HG03442 (cell line): Measurements from ENCODE around the gene RAMP1.

Experiments used
- ATAC-seq: cut with Tn5 transposase; IDR thresholded peaks from one replicate; pipeline ENCODE4 v1.9.1; 2021; ENCODE audit warnings: mild to moderate bottlenecking, moderate library complexity; ENCODE audit not compliant: unreplicated experiment

Gene RAMP1

GRCh38 chr2:237913193-237913917, 53.9 kb downstream of the RAMP1 start:
- no peak for ATAC-seq

GRCh38 chr2:237915576-237915975, 56.2 kb downstream of the RAMP1 start:
- no peak for ATAC-seq

GRCh38 chr2:237916296-237916695, 56.9 kb downstream of the RAMP1 start:
- no peak for ATAC-seq

- ATAC-seq, result no peak
Observed at GRCh38 chr2:237917696-237918374, 58.4 kb downstream of the RAMP1 start.

- no peak for ATAC-seq
Observed at GRCh38 chr2:237919593-237919992, 60.2 kb downstream of the RAMP1 start.

GRCh38 chr2:237920673-237921072, 61.2 kb downstream of the RAMP1 start:
- no peak for ATAC-seq

- ATAC-seq, result no peak
Observed at GRCh38 chr2:237921967-237922492, 62.6 kb downstream of the RAMP1 start.

- no peak for ATAC-seq
Observed at GRCh38 chr2:237922641-237923361, 63.4 kb downstream of the RAMP1 start.

- peak; percentile 88 for ATAC-seq
Observed at GRCh38 chr2:237923481-237924163, 64.2 kb downstream of the RAMP1 start.

GRCh38 chr2:237924164-237924534, 64.7 kb downstream of the RAMP1 start:
- no peak for ATAC-seq

- no peak for ATAC-seq
Observed at GRCh38 chr2:237927135-237927534, 67.7 kb downstream of the RAMP1 start.

- ATAC-seq, result no peak
Observed at GRCh38 chr2:237927986-237928385, 68.6 kb downstream of the RAMP1 start.

GRCh38 chr2:237929979-237930378, 70.6 kb downstream of the RAMP1 start:
- no peak for ATAC-seq

GRCh38 chr2:237931205-237931721, 71.8 kb downstream of the RAMP1 start:
- ATAC-seq, result no peak

GRCh38 chr2:237932731-237933131, 73.3 kb downstream of the RAMP1 start:
- ATAC-seq, result no peak

- no peak for ATAC-seq
Observed at GRCh38 chr2:237934186-237934585, 74.8 kb downstream of the RAMP1 start.

GRCh38 chr2:237935740-237936452, 76.5 kb downstream of the RAMP1 start:
- ATAC-seq, result no peak

- ATAC-seq, result no peak
Observed at GRCh38 chr2:237939251-237939650, 79.8 kb downstream of the RAMP1 start.

GRCh38 chr2:237940828-237941227, 81.4 kb downstream of the RAMP1 start:
- ATAC-seq, result no peak

GRCh38 chr2:237941239-237941638, 81.8 kb downstream of the RAMP1 start:
- ATAC-seq, result no peak
